GM08714 (cell line): Measurements from ENCODE around the gene SPATA2.
"Not testable (repeated sequence)": the region's sequence is repeated elsewhere in the genome, so short reads cannot be mapped to it uniquely, and the experiment has no call there.

Experiments used
- H3K4me3 ChIP-seq: fragments of 200-500 bp; sonication (Bioruptor generic); 2 replicates; pipeline ENCODE4 v1.5.1; 2014; ENCODE audit warnings: mild to moderate bottlenecking, low read length, inconsistent platforms
- ZNF274 ChIP-seq: IDR thresholded peaks from 2 replicates; pipeline ENCODE4 v1.6.1; 2012; ENCODE audit warnings: mild to moderate bottlenecking, low read depth, low read length

The SPATA2 gene

DNA sequence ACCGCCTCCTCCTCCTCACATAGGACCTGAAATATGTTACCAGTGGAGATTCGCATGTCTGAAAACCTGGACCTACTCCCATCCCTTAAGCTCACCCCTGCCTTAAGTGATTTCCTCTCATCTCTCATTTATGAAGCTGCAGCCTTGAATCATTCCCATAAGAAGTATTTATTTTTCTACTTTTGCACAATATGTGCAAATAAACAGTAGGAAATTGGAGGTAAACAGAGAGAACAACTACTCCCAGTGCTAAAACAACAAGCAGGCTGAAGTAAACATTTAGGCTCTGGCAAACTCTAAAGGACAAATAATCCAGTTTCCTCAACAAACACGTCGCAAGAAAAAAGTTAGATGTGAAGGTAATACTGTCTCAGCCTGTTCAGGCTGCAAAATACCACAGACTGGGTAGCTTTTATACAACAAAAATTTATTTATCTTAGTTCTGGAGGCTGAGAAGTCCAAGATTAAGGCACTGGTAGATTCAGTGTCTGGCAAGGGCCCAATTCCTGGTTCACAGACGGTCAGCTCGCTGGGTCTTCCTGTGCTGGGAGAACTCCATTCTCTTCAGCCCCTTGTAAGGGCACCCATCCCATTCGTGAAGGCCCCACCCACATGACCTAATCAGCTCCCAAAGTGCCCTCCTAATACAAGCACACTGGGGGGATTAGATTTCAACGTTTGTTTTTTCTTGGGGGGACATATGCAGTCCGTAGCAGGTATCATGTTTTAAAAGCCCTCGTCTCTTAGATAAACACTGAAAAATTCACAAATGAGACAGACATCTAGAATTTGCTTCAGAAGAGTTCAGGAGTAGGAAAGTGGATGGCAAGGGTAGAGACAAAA, 15.6 kb downstream of the SPATA2 start:
- no peak overlapping the region for H3K4me3 ChIP-seq
- TF ChIP-seq ZNF274: no peak

DNA sequence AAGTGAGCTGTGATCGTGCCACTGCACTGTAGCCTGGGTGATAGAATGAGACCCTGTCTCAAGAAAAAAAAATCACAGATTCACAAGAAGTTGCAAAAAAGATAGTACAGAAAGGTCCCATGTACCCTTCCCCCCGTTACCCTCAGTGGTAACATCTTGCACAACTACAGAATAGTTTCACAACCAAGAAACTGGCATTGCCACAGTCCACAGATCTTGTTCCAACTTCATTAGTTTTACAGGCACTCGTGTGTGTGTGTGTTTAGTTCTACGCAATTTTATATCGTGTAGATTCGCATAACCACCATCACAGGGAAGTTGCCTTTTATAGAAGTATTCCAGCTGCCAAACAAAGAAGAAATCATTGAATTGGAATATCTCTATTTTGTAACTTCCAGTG, 19.1 kb downstream of the SPATA2 start:
- no peak overlapping the region for H3K4me3 ChIP-seq
- TF ChIP-seq ZNF274: no peak

DNA sequence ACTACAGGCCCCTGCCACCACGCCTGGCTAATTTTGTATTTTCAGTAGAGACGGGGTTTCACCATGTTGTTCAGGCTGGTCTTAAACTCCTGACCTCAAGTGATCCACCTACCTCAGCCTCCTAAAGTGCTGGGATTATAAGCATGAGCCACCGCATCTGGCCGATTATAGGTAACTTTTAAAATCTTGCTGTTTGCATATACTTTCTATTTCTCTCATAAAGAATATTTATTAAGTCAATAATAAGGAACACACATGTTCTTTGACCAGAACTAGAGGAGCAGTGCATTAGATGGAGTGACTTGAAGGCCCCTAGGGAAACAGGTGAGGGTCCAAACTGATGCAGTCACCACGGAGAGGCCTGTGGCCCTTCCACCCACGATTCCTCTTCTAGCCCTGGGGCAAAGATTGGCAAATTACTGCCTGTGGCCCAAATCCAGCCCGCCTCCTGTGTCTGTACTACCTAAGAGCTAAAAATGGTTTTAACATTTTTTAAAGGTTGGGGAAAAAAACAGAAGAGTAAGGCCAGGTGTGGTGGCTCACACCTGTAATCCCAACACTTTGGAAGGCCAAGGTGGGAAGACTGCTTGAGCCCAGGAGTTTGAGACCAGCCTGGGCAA, 19.7 kb downstream of the SPATA2 start:
- not testable (repeated sequence) for H3K4me3 ChIP-seq

DNA sequence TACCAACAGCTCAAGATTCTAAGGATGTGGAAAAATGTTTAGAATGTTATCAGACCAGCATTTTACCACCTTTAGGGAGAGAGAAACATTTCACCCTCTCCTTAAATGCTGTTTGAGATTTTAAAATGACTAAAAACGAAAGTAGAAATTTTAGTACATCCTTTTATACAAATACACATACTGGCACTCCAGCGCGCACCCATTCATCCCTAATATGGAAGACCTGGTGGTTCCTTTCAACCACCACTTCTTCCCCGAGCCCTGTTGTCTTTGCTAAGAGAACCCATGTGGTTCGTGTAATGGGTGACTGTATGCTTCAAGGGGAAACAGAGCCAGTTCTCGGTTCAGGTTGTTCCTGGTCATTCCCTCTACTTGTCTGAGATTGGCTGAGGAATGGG, 21.3 kb downstream of the SPATA2 start:
- no peak overlapping the region for H3K4me3 ChIP-seq
- no peak for TF ChIP-seq ZNF274

DNA sequence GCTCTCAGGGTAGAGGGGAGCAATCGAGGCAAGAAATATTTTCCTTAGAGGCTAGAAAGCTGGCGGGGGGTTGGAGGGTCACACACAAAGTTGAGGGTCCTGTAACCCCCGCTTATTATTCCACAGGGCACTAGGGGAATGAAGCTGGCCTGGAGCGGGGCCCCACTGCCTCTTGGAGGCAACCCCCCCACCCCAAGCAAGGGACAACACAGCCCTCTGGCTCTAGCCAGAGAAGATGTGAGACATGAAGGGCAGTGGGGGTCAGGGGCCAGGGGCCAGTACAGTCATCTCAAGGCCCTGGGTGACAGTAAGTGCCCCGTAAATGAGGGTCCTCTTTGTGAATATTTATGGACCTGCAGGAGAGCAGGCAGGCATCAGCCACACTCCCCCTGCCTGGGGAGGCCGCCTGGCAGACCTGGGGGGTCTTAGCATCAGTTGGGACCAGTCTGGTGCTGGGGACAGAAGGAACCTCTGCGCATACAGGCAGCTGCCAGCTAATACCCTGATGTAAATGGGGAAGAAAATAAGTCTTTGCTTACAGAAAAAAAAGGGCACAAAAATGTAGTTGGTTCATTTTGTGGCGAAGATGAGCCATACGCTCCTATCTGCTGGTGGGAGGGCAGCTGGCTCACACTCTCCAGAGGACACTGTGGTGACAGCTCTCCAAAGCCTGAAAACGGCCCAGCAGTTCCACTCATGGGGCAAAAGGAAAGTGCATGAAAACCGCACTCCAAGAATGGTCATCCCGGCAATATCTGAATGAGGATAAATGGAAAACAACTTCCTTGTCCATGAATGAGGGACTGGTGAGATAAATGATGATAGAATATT, 21.9 kb downstream of the SPATA2 start:
- no peak overlapping the region for H3K4me3 ChIP-seq
- TF ChIP-seq ZNF274: no peak

DNA sequence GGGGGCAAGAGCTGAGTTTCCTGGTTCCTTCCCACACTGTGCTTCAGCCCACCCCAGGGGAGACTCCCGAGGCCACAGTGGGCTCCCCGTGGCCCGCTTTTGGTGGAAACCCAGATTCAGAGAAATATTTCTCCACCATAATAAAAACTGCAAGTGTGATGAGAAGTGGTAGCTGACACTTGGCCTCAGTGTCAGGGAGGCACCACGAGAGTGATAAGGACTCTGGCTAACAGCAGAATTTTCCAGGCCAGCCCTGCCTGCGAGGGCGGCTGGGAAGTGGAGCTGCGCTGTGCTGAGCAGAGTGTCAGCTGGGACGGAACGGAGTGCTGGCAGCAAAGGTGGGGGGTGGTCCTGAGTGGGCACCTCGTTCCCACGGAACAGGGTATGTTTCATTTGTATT, 22.5 kb downstream of the SPATA2 start:
- H3K4me3 ChIP-seq: no peak overlapping the region
- TF ChIP-seq ZNF274: no peak

DNA sequence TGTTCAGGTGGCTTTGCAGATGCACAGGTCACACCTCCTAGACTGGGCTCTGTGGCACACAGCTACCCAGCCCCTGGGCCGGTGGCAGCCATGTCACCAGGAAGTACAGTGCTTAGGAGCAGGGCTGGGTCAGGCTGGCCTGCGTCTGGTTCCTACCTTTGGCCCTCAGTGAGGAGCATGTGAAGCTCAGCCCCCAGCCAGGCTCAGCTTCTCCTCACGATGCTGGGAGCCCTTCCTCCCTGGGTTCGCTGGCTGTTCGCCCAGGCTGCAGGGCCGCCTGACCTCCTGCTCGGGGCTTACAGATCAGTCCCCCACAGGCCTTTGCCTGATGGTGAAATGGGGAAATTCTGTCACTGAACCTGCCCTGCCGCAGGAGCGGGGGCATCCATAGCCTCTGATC, 23.1 kb downstream of the SPATA2 start:
- H3K4me3 ChIP-seq: no peak overlapping the region
- no peak for TF ChIP-seq ZNF274

DNA sequence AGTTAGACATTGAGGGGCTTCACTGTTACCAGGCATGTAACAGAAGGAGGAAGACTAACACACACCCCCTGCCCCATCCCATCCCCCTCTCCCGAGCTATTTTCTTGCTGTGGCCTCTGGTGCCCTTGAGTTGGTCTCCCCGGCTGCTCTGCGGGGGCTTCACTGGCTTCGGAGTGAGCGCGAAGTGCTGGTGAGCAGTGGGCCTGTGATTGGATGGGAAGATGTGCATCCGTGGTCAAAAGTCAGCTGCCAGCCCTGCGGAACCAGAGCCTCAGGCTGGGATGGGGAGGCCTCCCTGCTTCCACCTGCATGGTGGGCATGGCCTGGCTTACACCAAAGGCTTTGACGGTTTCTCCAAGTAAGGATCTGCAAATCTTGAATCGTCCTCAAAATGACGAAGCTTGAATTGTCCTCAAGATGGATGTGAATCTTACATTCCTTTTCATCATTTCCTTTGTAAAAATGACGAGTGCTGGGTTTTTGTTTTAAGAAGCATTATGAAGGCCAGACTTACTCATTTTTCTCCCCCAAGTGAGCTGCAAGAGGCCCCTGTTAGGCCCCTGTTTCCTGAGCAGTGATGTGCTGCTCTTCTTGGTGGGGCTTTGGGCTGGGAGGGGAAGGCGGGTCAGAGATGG, 23.7 kb downstream of the SPATA2 start:
- no peak for TF ChIP-seq ZNF274
- no peak overlapping the region for H3K4me3 ChIP-seq

DNA sequence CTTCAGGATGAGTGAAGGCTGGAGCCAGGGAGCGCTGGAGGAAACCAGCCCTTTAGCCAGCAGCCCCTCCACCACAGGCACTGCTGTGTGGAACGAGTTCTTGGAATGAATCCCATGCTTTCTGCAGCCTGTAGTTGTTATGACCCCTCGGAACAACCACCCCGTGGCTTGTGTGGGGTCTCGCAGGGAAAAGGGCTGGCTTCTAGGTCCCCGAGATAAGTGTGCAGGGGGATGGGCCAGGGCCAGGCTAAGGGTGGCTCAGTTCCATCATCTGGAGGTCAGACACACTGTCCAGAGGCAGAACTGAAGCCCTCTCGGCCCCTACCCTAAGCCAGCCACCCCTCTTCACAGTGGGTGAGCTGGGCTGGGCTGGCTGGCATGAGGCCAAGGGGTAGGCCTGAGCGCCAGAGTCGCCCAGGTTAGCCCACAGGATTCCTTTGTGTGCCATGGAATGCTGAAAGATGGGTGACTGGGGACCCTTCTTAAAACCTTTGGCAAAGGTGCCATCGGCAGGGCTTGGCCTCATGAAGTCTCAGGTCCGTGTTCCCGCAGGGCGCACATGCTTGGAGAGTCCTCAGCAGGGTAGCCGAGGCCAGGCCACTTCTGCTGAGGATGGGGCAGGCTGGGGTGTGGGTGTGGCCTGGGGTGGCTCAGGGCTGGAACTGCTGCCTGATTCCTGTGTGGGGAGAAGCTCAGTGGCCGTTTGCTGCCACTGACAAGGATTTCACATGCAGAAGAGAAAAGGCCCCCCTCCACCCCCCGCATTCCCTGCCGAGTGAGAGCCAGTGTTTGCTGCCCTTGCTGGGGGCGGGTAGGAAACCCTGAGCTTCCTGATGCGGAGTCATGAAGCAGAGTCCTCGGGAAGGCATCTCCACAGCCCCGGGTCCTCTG, 24.6 kb downstream of the SPATA2 start:
- no peak for TF ChIP-seq ZNF274
- H3K4me3 ChIP-seq: no peak overlapping the region

DNA sequence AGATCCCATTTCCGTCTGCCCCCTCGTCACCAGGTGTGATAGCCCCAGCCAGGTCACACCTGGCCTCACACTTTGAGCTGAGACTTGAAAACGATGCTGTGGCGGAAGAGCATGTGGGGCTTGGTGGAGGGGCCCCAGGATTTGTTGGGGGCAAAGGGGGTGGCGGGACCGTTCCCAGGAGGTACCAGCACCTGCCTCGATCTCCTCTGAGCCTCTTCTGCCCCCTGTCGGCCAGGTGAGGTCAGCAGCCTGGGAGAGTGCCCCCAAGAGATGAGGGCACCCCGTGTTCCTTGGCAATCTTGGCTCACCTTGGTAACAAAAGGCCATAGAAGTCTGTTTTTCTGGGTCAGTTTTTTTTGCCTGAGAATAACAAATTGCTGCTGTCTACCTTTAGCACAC, 25.4 kb downstream of the SPATA2 start:
- no peak for TF ChIP-seq ZNF274
- H3K4me3 ChIP-seq: no peak overlapping the region

DNA sequence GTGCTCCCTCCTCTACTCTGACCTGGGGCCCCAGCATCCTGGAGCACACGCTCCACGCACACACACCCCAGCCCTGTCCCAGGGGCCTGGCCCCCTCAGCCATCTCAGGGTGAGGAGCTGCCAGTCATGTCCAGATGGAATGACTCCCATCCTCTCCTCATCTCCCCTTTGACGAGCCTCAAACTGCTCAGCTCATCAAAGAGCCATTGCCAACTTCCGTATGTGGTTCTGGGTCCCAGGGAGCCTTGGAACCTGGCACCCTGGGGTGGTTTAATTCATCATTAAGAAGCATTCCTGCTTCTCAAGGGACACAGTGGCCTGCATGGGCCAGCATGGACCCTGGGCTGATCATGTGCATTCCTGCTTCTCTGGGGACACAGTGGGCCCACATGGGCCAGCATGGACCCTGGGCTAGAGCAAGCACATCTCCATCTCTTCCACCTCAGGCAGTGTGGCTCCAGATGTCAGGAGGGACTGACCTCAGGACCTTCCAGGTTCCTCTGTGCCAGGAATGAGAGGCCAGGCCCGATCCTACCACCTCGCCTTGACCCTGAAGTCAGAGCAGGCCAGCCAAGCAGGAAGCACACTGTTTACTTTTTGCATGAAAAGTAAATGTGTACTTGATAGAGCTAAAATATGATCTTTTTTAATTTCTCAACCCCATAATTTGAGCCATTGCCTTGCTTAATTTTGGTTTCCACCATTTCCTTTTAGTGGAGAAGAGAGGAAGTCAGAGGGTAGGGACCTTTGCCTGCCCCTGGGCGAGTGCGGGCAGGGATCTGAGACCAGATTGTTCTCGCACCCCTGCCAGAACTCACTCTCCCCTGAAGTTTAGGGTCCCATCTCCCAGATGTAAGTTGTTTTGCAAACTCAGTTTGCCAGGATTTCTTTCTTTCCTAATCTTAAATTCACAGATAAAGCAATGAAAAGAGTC, 26.1 kb downstream of the SPATA2 start:
- no peak for TF ChIP-seq ZNF274
- no peak overlapping the region for H3K4me3 ChIP-seq

DNA sequence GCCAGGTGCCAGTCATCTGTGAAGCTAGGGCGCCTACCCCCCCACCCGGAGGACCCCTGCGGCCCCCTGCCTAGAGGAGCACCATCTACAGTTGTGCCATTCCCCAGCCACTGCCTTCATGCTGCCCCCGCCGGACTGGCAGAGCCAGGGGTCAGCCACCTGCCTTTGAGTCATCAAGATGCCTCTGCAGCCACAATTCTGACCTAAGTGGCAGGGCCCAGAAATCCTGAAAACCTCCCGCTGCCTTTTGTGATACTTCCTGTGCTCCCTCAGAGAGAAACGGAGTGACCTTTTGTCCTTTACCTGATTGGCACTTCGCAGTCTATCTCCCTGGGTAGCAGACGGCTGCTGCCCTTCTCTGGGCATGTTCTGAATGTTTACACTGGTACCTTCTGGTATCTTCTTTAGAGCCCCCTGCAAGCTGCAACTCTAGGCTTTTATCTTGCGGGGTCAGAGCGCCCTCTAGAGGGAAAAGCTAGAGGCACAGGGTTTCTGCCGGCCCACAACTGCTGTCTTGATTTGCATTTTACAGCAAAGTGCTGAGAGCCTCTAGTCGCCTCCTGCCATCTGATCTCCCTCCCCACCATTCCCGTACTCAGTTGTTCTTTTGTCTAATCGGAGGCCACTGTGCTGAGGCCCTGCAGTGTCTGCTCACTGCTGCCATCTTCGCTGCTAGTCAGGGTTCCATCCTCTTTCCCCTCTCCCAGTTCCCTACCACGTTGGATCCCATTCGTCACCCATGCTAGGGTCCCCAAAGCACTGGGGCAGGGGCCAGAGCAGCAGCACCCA, 26.9 kb downstream of the SPATA2 start:
- TF ChIP-seq ZNF274: no peak
- H3K4me3 ChIP-seq: no peak overlapping the region
